Nephron (organoid): ENCODE measurements around the gene PPIG.

Experiments
- H3K27ac Mint-ChIP-seq, 3 experiments: 2 replicates each; pipeline ENCODE4 v1.8.0; 2020; ENCODE audit warnings: mixed read lengths in 3 of 3, mild to moderate bottlenecking in 2 of 3, moderate library complexity in 1 of 3
- H3K27me3 Mint-ChIP-seq: 2 replicates; pipeline ENCODE4 v1.8.0; 2021; ENCODE audit warnings: low read depth, mild to moderate bottlenecking, moderate library complexity, mixed read lengths
- H3K36me3 Mint-ChIP-seq: 2 replicates; pipeline ENCODE4 v1.8.0; 2020; ENCODE audit warnings: low read depth, mixed read lengths
- H3K4me1 Mint-ChIP-seq: 2 replicates; pipeline ENCODE4 v1.8.0; 2020; ENCODE audit warnings: mixed read lengths
- H3K4me3 Mint-ChIP-seq, 3 experiments: 2 replicates each; pipeline ENCODE4 v1.8.0; 2020; ENCODE audit warnings: mild to moderate bottlenecking in 3 of 3, mixed read lengths in 3 of 3, moderate library complexity in 2 of 3
- H3K9me3 Mint-ChIP-seq: 2 replicates; pipeline ENCODE4 v1.8.0; 2020; ENCODE audit warnings: mixed read lengths
- CTCF ChIP-seq, 3 experiments: fragments of 200-600 bp; sonication (generic); IDR thresholded peaks; one replicate each; pipeline ENCODE4 v1.5.0; 2021; ENCODE audit warnings: antibody characterized with exemption in 3 of 3; ENCODE audit not compliant: unreplicated experiment in 3 of 3

PPIG gene

GRCh38 chr2:169670215-169670651 lies 86.1 kb downstream of the PPIG start:
- Mint-ChIP-seq H3K9me3 (no peaks in the 10 kb centered on the region), H3K27ac (no peak overlapping the region), H3K4me1 (no peaks in the 10 kb centered on the region), H3K27me3 (no peaks in the 10 kb centered on the region), H3K36me3 (no peaks in the 10 kb centered on the region), H3K4me3 (no peak overlapping the region)
- TF ChIP-seq CTCF (IDR thresholded peaks at IDR 0.05; ENCODE audit: unreplicated experiment in 3 of 3) = no peak

- TF ChIP-seq CTCF (IDR thresholded peaks at IDR 0.05; ENCODE audit: unreplicated experiment in 3 of 3) = no peak
- Mint-ChIP-seq H3K27ac (no peak overlapping the region), H3K4me3 (no peak overlapping the region), H3K4me1 (no peaks in the 10 kb centered on the region), H3K9me3 (no peaks in the 10 kb centered on the region), H3K36me3 (no peaks in the 10 kb centered on the region), H3K27me3 (no peaks in the 10 kb centered on the region)
Measured at GRCh38 chr2:169670937-169671336, 86.8 kb downstream of the PPIG start.

- no peaks in the 10 kb centered on the region for H3K9me3 Mint-ChIP-seq
- no peak overlapping the region for H3K4me3 Mint-ChIP-seq
- no peak overlapping the region for H3K27ac Mint-ChIP-seq
Measured at GRCh38 chr2:169672406-169672805, 88.3 kb downstream of the PPIG start.

GRCh38 chr2:169673106-169673505 lies 89.0 kb downstream of the PPIG start:
- Mint-ChIP-seq H3K4me1 (no peaks in the 10 kb centered on the region), H3K4me3 (no peak overlapping the region), H3K9me3 (no peaks in the 10 kb centered on the region), H3K27me3 (no peaks in the 10 kb centered on the region), H3K36me3 (no peaks in the 10 kb centered on the region), H3K27ac (no peak overlapping the region)
- no peak for TF ChIP-seq CTCF (IDR thresholded peaks at IDR 0.05; ENCODE audit: unreplicated experiment in 3 of 3)

More at GRCh38 chr2:169672406-169672805, 88.3 kb downstream of the PPIG start:
- Mint-ChIP-seq H3K27me3 (no peaks in the 10 kb centered on the region), H3K36me3 (no peaks in the 10 kb centered on the region), H3K4me1 (no peaks in the 10 kb centered on the region)
- no peak for TF ChIP-seq CTCF (IDR thresholded peaks at IDR 0.05; ENCODE audit: unreplicated experiment in 3 of 3)

GRCh38 chr2:169673921-169674320 lies 89.8 kb downstream of the PPIG start:
- Mint-ChIP-seq H3K27ac (no peak overlapping the region), H3K4me1 (no peaks in the 10 kb centered on the region), H3K9me3 (no peaks in the 10 kb centered on the region), H3K27me3 (no peaks in the 10 kb centered on the region), H3K4me3 (no peak overlapping the region), H3K36me3 (no peaks in the 10 kb centered on the region)
- no peak for TF ChIP-seq CTCF (IDR thresholded peaks at IDR 0.05; ENCODE audit: unreplicated experiment in 3 of 3)

GRCh38 chr2:169676357-169676756 lies 92.2 kb downstream of the PPIG start:
- Mint-ChIP-seq H3K36me3 (no peaks in the 10 kb centered on the region), H3K4me1 (no peaks in the 10 kb centered on the region), H3K27me3 (no peaks in the 10 kb centered on the region), H3K4me3 (no peak overlapping the region), H3K9me3 (peaks cover 3% of the 10 kb centered on the region), H3K27ac (no peak overlapping the region)
- TF ChIP-seq CTCF (IDR thresholded peaks at IDR 0.05; ENCODE audit: unreplicated experiment in 3 of 3) = peak in 1 of 3 experiments; percentile 17
